T-cell (primary cell): ENCODE measurements around the gene ZNF654. TPM values are rescaled to one million over a fixed set of nuclear protein-coding genes. Genes with fewer than 3 reads are reported as not detected.
A peak's percentile ranks its signal among the peaks of the same experiment; 100 is the strongest.

Source experiments
- ATAC-seq, 4 experiments: fragments of 200-7000 bp in 3 of 4; fragments of 150-1000 bp in 1 of 4; cut with Tn5 transposase; replicated peaks in 1 of 4; 1 replicate in 3 of 4; 2 replicates in 1 of 4; pipeline ENCODE4 v1.10.0; 2021; ENCODE audit warnings: moderate library complexity in 3 of 4, mild to moderate bottlenecking in 2 of 4, moderate number of reproducible peaks in 1 of 4
- CTCF ChIA-PET, 2 donors: fragments of 300-600 bp; sonication (Branson Sonifier 250); formaldehyde crosslinking; loops; one replicate each; lab custom pipeline; 2022; ENCODE audit warnings: antibody characterized with exemption in 2 of 2; lab: Charles Lee
- POLR2A ChIA-PET, 2 donors: fragments of 300-600 bp; sonication (Branson Sonifier 250); formaldehyde crosslinking; loops; one replicate each; lab custom pipeline; 2022; ENCODE audit warnings: antibody characterized with exemption in 2 of 2; lab: Charles Lee
- DNase-seq, 35 experiments: peaks; one replicate each; pipeline versions ENCODE4 v3.0.0 to v3.0.0-alpha.2; 2013 to 2023
- H3K27ac ChIP-seq: one replicate; pipeline ENCODE4 v1.5.1; 2013; ENCODE audit warnings: low read length
- H3K27me3 ChIP-seq, 2 experiments: replicated peaks in 1 of 2; 1 replicate in 1 of 2; 2 replicates in 1 of 2; pipeline versions ENCODE4 v1.6.1 to v1.7.0; 2013; ENCODE audit warnings: low read length in 1 of 2, mixed read lengths in 1 of 2; ENCODE audit not compliant: control insufficient read depth in 2 of 2, insufficient read depth in 2 of 2; ENCODE audit errors: extremely low read depth in 1 of 2
- H3K36me3 ChIP-seq, 2 donors: 1 replicate in 1 of 2; 2 replicates in 1 of 2; pipeline versions ENCODE4 v1.6.1 to v1.7.0; 2013; ENCODE audit warnings: low read length in 1 of 2; ENCODE audit not compliant: control insufficient read depth in 2 of 2, insufficient read depth in 1 of 2; ENCODE audit errors: extremely low read depth in 1 of 2
- H3K4me1 ChIP-seq, 2 experiments: 1 replicate in 1 of 2; 2 replicates in 1 of 2; pipeline versions ENCODE4 v1.6.1 to v1.7.0; 2013; ENCODE audit warnings: low read length in 2 of 2, mixed read lengths in 1 of 2; ENCODE audit not compliant: insufficient read depth in 2 of 2, control insufficient read depth in 1 of 2; ENCODE audit errors: extremely low read depth in 1 of 2
- H3K4me3 ChIP-seq, 2 donors: 1 replicate in 1 of 2; 2 replicates in 1 of 2; pipeline versions ENCODE4 v1.5.1 to v1.7.0; 2013; ENCODE audit warnings: mild to moderate bottlenecking in 2 of 2, low read length in 1 of 2, moderate library complexity in 1 of 2; ENCODE audit not compliant: control insufficient read depth in 1 of 2; ENCODE audit errors: extremely low read depth in 1 of 2
- H3K9me3 ChIP-seq: 2 replicates; pipeline ENCODE4 v1.7.0; 2013
- H3K27ac Mint-ChIP-seq, 2 donors: one replicate each; pipeline ENCODE4 v1.8.0; 2020 to 2021; ENCODE audit warnings: mild to moderate bottlenecking in 2 of 2, mixed read lengths in 2 of 2
- H3K27me3 Mint-ChIP-seq, 2 donors: one replicate each; pipeline ENCODE4 v1.8.0; 2021 to 2022; ENCODE audit warnings: mixed read lengths in 2 of 2
- H3K36me3 Mint-ChIP-seq: one replicate; pipeline ENCODE4 v1.8.0; 2021; ENCODE audit warnings: mixed read lengths
- H3K4me1 Mint-ChIP-seq, 3 donors: one replicate each; pipeline ENCODE4 v1.8.0; 2020 to 2022; ENCODE audit warnings: mixed read lengths in 3 of 3, mild to moderate bottlenecking in 1 of 3
- H3K4me3 Mint-ChIP-seq, 3 donors: one replicate each; pipeline ENCODE4 v1.8.0; 2020 to 2022; ENCODE audit warnings: mild to moderate bottlenecking in 3 of 3, mixed read lengths in 3 of 3, moderate library complexity in 3 of 3
- H3K9me3 Mint-ChIP-seq, 3 donors: one replicate each; pipeline ENCODE4 v1.8.0; 2020 to 2022; ENCODE audit warnings: mixed read lengths in 3 of 3
- WGBS: methylation state at CpG from one replicate; pipeline ENCODE4 v1.1.5; 2013; ENCODE audit warnings: missing lambda C conversion rate; ENCODE audit not compliant: insufficient coverage; 5-methylcytosine and 5-hydroxymethylcytosine counted together
- total RNA-seq, 35 experiments: library from RNA in 6 of 35; stranded (reverse) in 6 of 35; fragments of 120-200 nt in 1 of 35; gene quantifications; one replicate each; pipeline versions ENCODE4 v1.2.1 to v1.2.4 and lab custom pipeline; 2013 to 2026

ZNF654 gene
- total RNA-seq, 5 donors from 2014 or later (not counting 1 experiment from before 2014, with no cell fraction given) = 14.1 to 21.5 (median 17.1) TPM

GRCh38 chr3:88132894-88133293 lies 73.8 kb downstream of the ZNF654 start:
- CTCF ChIA-PET = interaction anchor here in 1 of 2 donors (1.2 to 1.6 kb wide), 2 partner anchors 9 to 20 kb away, joined by 3 to 5 read pairs; no protein-coding TSS in a partner anchor
- H3K4me3 ChIP-seq = no peak overlapping the region
- WGBS = 100% methylated on average over 1 of the region's 1 CpG

GRCh38 chr3:88133711-88134263 lies 74.7 kb downstream of the ZNF654 start:
- H3K27me3 ChIP-seq = no peaks in the 10 kb centered on the region
- no peaks in the 10 kb centered on the region for H3K4me1 ChIP-seq
- no peaks in the 10 kb centered on the region for H3K9me3 ChIP-seq
- peaks cover 0 to 16% of the 10 kb centered on the region in 2 donors for H3K36me3 ChIP-seq
- H3K4me3 ChIP-seq = no peak overlapping the region
- ATAC-seq (no peak), DNase-seq (no peak)
- H3K27ac ChIP-seq = no peak overlapping the region
- ChIA-PET CTCF (interaction anchor here (0.6 to 1.1 kb wide), 4 partner anchors 9 to 792 kb away, joined by 3 to 4 read pairs (median 3); no protein-coding TSS in a partner anchor), POLR2A (interaction anchor here in 1 of 2 donors (0.5 kb wide), 1 partner anchor 29 kb away, joined by 3 read pairs; no protein-coding TSS in a partner anchor)
- H3K27ac Mint-ChIP-seq = no peak overlapping the region
- no peak overlapping the region for H3K4me3 Mint-ChIP-seq
- no peaks in the 10 kb centered on the region for H3K27me3 Mint-ChIP-seq
- peaks cover 24% of the 10 kb centered on the region for H3K36me3 Mint-ChIP-seq
- H3K4me1 Mint-ChIP-seq = no peaks in the 10 kb centered on the region
- H3K9me3 Mint-ChIP-seq = no peaks in the 10 kb centered on the region
- WGBS = 0% methylated on average over 1 of the region's 1 CpG

More at GRCh38 chr3:88132894-88133293, 73.8 kb downstream of the ZNF654 start:
- Histone ChIP-seq H3K9me3 (no peaks in the 10 kb centered on the region), H3K36me3 (peaks cover 0 to 13% of the 10 kb centered on the region in 2 donors), H3K27me3 (no peaks in the 10 kb centered on the region), H3K27ac (no peak overlapping the region), H3K4me1 (no peaks in the 10 kb centered on the region)
- no peak for DNase-seq
- POLR2A ChIA-PET = no interaction called here
- Mint-ChIP-seq H3K9me3 (no peaks in the 10 kb centered on the region), H3K4me3 (no peak overlapping the region), H3K36me3 (peaks cover 22% of the 10 kb centered on the region), H3K27me3 (no peaks in the 10 kb centered on the region), H3K4me1 (no peaks in the 10 kb centered on the region), H3K27ac (peak overlapping the region in 1 of 2 donors; percentile 22)
- ATAC-seq = no peak

GRCh38 chr3:88137836-88138235 lies 78.8 kb downstream of the ZNF654 start:
- peaks cover 0 to 23% of the 10 kb centered on the region in 2 donors for H3K36me3 ChIP-seq
- ATAC-seq = no peak

GRCh38 chr3:88141458-88142083 lies 82.5 kb downstream of the ZNF654 start:
- CTCF ChIA-PET = interaction anchor here in 1 of 2 donors (1.4 kb wide), 1 partner anchor 28 kb away, joined by 6 read pairs; no protein-coding TSS in a partner anchor
- H3K27ac Mint-ChIP-seq = peak overlapping the region in 1 of 2 donors; percentile 28

More at GRCh38 chr3:88137836-88138235, 78.8 kb downstream of the ZNF654 start:
- Histone ChIP-seq H3K9me3 (no peaks in the 10 kb centered on the region), H3K4me1 (no peaks in the 10 kb centered on the region), H3K27me3 (no peaks in the 10 kb centered on the region), H3K4me3 (no peak overlapping the region), H3K27ac (no peak overlapping the region)
- ChIA-PET CTCF (no interaction called here), POLR2A (no interaction called here)
- no CpG with 5 or more reads among the region's 1 CpG for WGBS
- Mint-ChIP-seq H3K27ac (no peak overlapping the region), H3K4me3 (no peak overlapping the region), H3K36me3 (peaks cover 37% of the 10 kb centered on the region), H3K4me1 (peaks cover 0 to 5% (median 4%) of the 10 kb centered on the region in 3 donors), H3K27me3 (no peaks in the 10 kb centered on the region), H3K9me3 (no peaks in the 10 kb centered on the region)
- no peak for DNase-seq

GRCh38 chr3:88142094-88142624 lies 83.1 kb downstream of the ZNF654 start:
- H3K9me3 Mint-ChIP-seq = no peaks in the 10 kb centered on the region
- WGBS = 40% methylated on average over 1 of the region's 3 CpGs
- no peak overlapping the region for H3K4me3 Mint-ChIP-seq
- Histone ChIP-seq H3K36me3 (peaks cover 0 to 18% of the 10 kb centered on the region in 2 donors), H3K4me3 (no peak overlapping the region), H3K27me3 (no peaks in the 10 kb centered on the region), H3K4me1 (no peaks in the 10 kb centered on the region), H3K9me3 (no peaks in the 10 kb centered on the region), H3K27ac (no peak overlapping the region)
- no peaks in the 10 kb centered on the region for H3K27me3 Mint-ChIP-seq
- ATAC-seq (no peak), DNase-seq (no peak)
- ChIA-PET POLR2A (no interaction called here), CTCF (interaction anchor here in 1 of 2 donors (1.4 kb wide), 1 partner anchor 29 kb away, joined by 6 read pairs; no protein-coding TSS in a partner anchor)
- peak overlapping the region; percentile 3 to 12 for H3K27ac Mint-ChIP-seq
- H3K4me1 Mint-ChIP-seq = peaks cover 0 to 8% (median 4%) of the 10 kb centered on the region in 3 donors
- H3K36me3 Mint-ChIP-seq = peaks cover 23% of the 10 kb centered on the region

More at GRCh38 chr3:88141458-88142083, 82.5 kb downstream of the ZNF654 start:
- H3K4me3 Mint-ChIP-seq = no peak overlapping the region
- no peaks in the 10 kb centered on the region for H3K27me3 Mint-ChIP-seq
- no peaks in the 10 kb centered on the region for H3K4me1 ChIP-seq
- WGBS = 100% methylated on average over 1 of the region's 4 CpGs
- H3K27ac ChIP-seq = no peak overlapping the region
- H3K36me3 ChIP-seq = peaks cover 0 to 18% of the 10 kb centered on the region in 2 donors
- H3K4me3 ChIP-seq = no peak overlapping the region
- H3K27me3 ChIP-seq = no peaks in the 10 kb centered on the region
- H3K4me1 Mint-ChIP-seq = peaks cover 0 to 5% (median 4%) of the 10 kb centered on the region in 3 donors
- ATAC-seq (no peak), DNase-seq (no peak)
- no peaks in the 10 kb centered on the region for H3K9me3 ChIP-seq
- H3K9me3 Mint-ChIP-seq = no peaks in the 10 kb centered on the region
- peaks cover 24% of the 10 kb centered on the region for H3K36me3 Mint-ChIP-seq
- POLR2A ChIA-PET = no interaction called here

- DNase-seq = no peak
- Mint-ChIP-seq H3K36me3 (peaks cover 3% of the 10 kb centered on the region), H3K4me3 (no peak overlapping the region), H3K4me1 (peaks cover 21 to 32% (median 31%) of the 10 kb centered on the region in 3 donors), H3K9me3 (no peaks in the 10 kb centered on the region), H3K27me3 (no peaks in the 10 kb centered on the region), H3K27ac (no peak overlapping the region)
- Histone ChIP-seq H3K27ac (no peak overlapping the region), H3K36me3 (no peaks in the 10 kb centered on the region), H3K9me3 (no peaks in the 10 kb centered on the region), H3K4me3 (no peak overlapping the region), H3K27me3 (no peaks in the 10 kb centered on the region), H3K4me1 (peaks cover 11 to 12% of the 10 kb centered on the region in 2 experiments)
- POLR2A ChIA-PET = interaction anchor here in 1 of 2 donors (0.6 kb wide), 1 partner anchor 111 kb away, joined by 7 read pairs; no protein-coding TSS in a partner anchor
- ATAC-seq = no peak
- CTCF ChIA-PET = interaction anchor here in 1 of 2 donors (1.6 kb wide), 1 partner anchor 34 kb away, joined by 8 read pairs; no protein-coding TSS in a partner anchor
Observed at GRCh38 chr3:88147261-88147660, 88.2 kb downstream of the ZNF654 start.
